ENCODE measurements around the gene ELN.

Gene ELN

GRCh38 chr7:74029991-74030415 lies 2.0 kb downstream of the ELN start:
- no peak for TF ChIP-seq FOXM1 (IDR thresholded peaks at IDR 0.05; ENCODE audit: borderline replicate concordance, low read depth)
- no peak for TF ChIP-seq TAF1 (IDR thresholded peaks at IDR 0.05; ENCODE audit: low read depth)
- no peak for TF ChIP-seq MAX (IDR thresholded peaks at IDR 0.05)
- no peak for TF ChIP-seq ZBTB7A (IDR thresholded peaks at IDR 0.05; ENCODE audit: low read depth)
- TF ChIP-seq YY1 (IDR thresholded peaks at IDR 0.05; ENCODE audit: low read depth): no peak
- no peak for TF ChIP-seq TEAD4 (IDR thresholded peaks at IDR 0.05)
- TF ChIP-seq CEBPB (IDR thresholded peaks at IDR 0.05): no peak
- no peak for TF ChIP-seq USF1 (IDR thresholded peaks at IDR 0.05)

GRCh38 chr7:74030861-74031260 lies 2.9 kb downstream of the ELN start:
- TF ChIP-seq FOXM1 (IDR thresholded peaks at IDR 0.05; ENCODE audit: borderline replicate concordance, low read depth) (no peak), REST (IDR thresholded peaks at IDR 0.05; ENCODE audit: low read depth) (no peak)

GRCh38 chr7:74031403-74032190 lies 3.6 kb downstream of the ELN start:
- no peak for TF ChIP-seq TEAD4 (IDR thresholded peaks at IDR 0.05)
- no peak for TF ChIP-seq YY1 (IDR thresholded peaks at IDR 0.05; ENCODE audit: low read depth)
- no peak for TF ChIP-seq CEBPB (IDR thresholded peaks at IDR 0.05)
- TF ChIP-seq TAF1 (IDR thresholded peaks at IDR 0.05; ENCODE audit: low read depth): no peak
- no peak for TF ChIP-seq FOXM1 (IDR thresholded peaks at IDR 0.05; ENCODE audit: borderline replicate concordance, low read depth)
- TF ChIP-seq NFIC (IDR thresholded peaks at IDR 0.05): no peak
- no peak for TF ChIP-seq CREB1 (IDR thresholded peaks at IDR 0.05; ENCODE audit: low read depth)
- no peak for TF ChIP-seq RAD21 (IDR thresholded peaks at IDR 0.05; ENCODE audit: low read depth)
- no peak for TF ChIP-seq TCF12 (IDR thresholded peaks at IDR 0.05; ENCODE audit: low read depth)
- no peak for TF ChIP-seq MAX (IDR thresholded peaks at IDR 0.05)
- TF ChIP-seq REST (IDR thresholded peaks at IDR 0.05; ENCODE audit: low read depth): no peak
- TF ChIP-seq USF1 (IDR thresholded peaks at IDR 0.05): no peak
- no peak for TF ChIP-seq EGR1 (IDR thresholded peaks at IDR 0.05)
- no peak for TF ChIP-seq EP300 (IDR thresholded peaks at IDR 0.05; ENCODE audit: borderline replicate concordance)
- TF ChIP-seq ZBTB7A (IDR thresholded peaks at IDR 0.05; ENCODE audit: low read depth): no peak

- no peak for TF ChIP-seq MAX (IDR thresholded peaks at IDR 0.05)
- TF ChIP-seq YY1 (IDR thresholded peaks at IDR 0.05; ENCODE audit: low read depth): no peak
- no peak for TF ChIP-seq EP300 (IDR thresholded peaks at IDR 0.05; ENCODE audit: borderline replicate concordance)
- no peak for TF ChIP-seq REST (IDR thresholded peaks at IDR 0.05; ENCODE audit: low read depth)
- no peak for TF ChIP-seq ZBTB7A (IDR thresholded peaks at IDR 0.05; ENCODE audit: low read depth)
- no peak for TF ChIP-seq TCF12 (IDR thresholded peaks at IDR 0.05; ENCODE audit: low read depth)
- no peak for TF ChIP-seq CREB1 (IDR thresholded peaks at IDR 0.05; ENCODE audit: low read depth)
- TF ChIP-seq RAD21 (IDR thresholded peaks at IDR 0.05; ENCODE audit: low read depth): no peak
- no peak for TF ChIP-seq FOXM1 (IDR thresholded peaks at IDR 0.05; ENCODE audit: borderline replicate concordance, low read depth)
- TF ChIP-seq TAF1 (IDR thresholded peaks at IDR 0.05; ENCODE audit: low read depth): no peak
- no peak for TF ChIP-seq EGR1 (IDR thresholded peaks at IDR 0.05)
- TF ChIP-seq TEAD4 (IDR thresholded peaks at IDR 0.05): no peak
- no peak for TF ChIP-seq CEBPB (IDR thresholded peaks at IDR 0.05)
- no peak for TF ChIP-seq USF1 (IDR thresholded peaks at IDR 0.05)
- no peak for TF ChIP-seq NFIC (IDR thresholded peaks at IDR 0.05)
Measured at GRCh38 chr7:74032191-74032490, 4.2 kb downstream of the ELN start.
